Measurements from ENCODE around the gene CCDC152. TPM values are rescaled to one million over a fixed set of nuclear protein-coding genes. Genes with fewer than 3 reads are reported as not detected.

Gene CCDC152
- polyA plus RNA-seq, 1 experiment: 0.91 TPM

DNA sequence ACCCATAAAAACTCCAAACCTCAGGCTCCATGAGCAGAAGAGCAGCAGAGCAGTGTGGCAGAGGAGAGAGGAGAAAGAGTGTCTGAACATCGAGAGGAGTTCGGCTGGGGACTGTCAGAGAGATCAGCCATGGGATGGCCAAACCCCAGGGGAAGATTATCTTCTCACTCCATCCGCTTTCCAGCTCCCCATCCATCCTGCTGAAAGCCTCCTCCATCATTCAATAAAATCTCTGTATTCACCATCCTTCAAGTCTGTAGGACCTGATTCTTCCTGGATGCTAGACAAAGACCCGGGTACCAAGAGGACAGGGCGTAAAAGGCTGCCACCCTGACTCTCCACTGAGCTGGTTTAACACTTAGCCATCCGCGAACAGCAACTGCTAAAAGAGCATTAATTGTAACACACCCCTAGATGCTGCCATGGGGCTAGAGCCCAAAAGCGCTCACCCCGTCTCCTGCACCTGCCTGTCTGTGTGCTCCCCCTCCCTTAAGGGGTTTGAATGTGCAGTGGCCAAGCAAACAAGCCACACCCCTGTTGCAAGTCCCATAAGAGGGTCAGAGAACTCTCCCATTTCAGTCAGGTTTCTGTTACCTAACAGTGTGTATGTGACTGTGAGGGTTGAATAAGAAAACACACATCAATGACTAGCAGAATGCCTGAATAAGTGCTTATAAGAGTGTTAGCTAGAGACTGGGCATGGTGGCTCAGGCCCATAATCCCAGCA lies 69.0 kb downstream of the CCDC152 start:
- ChIA-PET POLR2A (no interaction called here), CTCF (interaction anchor here (1.6 kb wide), 1 partner anchor 15 kb away, joined by 4 read pairs; no protein-coding TSS in a partner anchor)
- no peaks in the 10 kb centered on the region for H3K36me3 ChIP-seq (ENCODE audit: control insufficient read depth, insufficient read depth, low read length)
- no peak for DNase-seq (ENCODE audit: low read depth)
- TF ChIP-seq, protein P1, sequence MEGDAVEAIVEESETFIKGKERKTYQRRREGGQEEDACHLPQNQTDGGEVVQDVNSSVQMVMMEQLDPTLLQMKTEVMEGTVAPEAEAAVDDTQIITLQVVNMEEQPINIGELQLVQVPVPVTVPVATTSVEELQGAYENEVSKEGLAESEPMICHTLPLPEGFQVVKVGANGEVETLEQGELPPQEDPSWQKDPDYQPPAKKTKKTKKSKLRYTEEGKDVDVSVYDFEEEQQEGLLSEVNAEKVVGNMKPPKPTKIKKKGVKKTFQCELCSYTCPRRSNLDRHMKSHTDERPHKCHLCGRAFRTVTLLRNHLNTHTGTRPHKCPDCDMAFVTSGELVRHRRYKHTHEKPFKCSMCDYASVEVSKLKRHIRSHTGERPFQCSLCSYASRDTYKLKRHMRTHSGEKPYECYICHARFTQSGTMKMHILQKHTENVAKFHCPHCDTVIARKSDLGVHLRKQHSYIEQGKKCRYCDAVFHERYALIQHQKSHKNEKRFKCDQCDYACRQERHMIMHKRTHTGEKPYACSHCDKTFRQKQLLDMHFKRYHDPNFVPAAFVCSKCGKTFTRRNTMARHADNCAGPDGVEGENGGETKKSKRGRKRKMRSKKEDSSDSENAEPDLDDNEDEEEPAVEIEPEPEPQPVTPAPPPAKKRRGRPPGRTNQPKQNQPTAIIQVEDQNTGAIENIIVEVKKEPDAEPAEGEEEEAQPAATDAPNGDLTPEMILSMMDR (IDR thresholded peaks at IDR 0.05; ENCODE audit: insufficient read depth, low read depth, low read length): no peak
- no peaks in the 10 kb centered on the region for H3K27me3 ChIP-seq (ENCODE audit: control insufficient read depth, insufficient read depth, low read length)
- H3K4me3 ChIP-seq (ENCODE audit: low read depth, low read length): no peak overlapping the region

- H3K27me3 ChIP-seq (ENCODE audit: control insufficient read depth, insufficient read depth, low read length): no peaks in the 10 kb centered on the region
- TF ChIP-seq, protein P1 (IDR thresholded peaks at IDR 0.05; ENCODE audit: insufficient read depth, low read depth, low read length): no peak
- POLR2A ChIA-PET: no interaction called here
- no peaks in the 10 kb centered on the region for H3K36me3 ChIP-seq (ENCODE audit: control insufficient read depth, insufficient read depth, low read length)
- H3K4me3 ChIP-seq (ENCODE audit: low read depth, low read length): no peak overlapping the region
- DNase-seq (ENCODE audit: low read depth): no peak
- CTCF ChIA-PET: interaction anchor here (1.0 to 1.6 kb wide), 2 partner anchors 16 to 62 kb away, joined by 3 to 4 read pairs; no protein-coding TSS in a partner anchor
These were observed 70.3 kb downstream of the CCDC152 start for GRCh38 chr5:42826757-42827515.

DNA sequence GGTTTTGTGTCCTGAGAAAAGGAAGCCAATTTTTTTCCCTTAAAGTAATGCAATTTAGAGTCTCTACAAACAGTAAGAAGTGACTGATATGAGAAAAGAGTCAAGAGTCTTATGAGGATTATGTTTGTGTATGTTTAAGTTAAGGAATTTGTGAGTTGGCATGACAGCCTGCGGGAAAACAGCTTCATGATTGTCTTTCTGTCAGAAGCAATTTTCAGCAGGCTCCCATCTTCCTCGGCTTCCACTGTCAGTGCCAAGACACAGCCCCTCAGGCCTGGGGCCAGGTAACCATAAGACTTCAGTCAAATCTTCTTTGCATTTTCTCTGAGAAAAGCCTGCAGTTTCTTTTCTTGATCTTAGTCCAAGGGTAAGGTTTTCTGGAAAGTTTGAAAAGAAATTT lies 72.1 kb downstream of the CCDC152 start:
- ChIA-PET CTCF (no interaction called here), POLR2A (no interaction called here)
- TF ChIP-seq, protein P1 (IDR thresholded peaks at IDR 0.05; ENCODE audit: insufficient read depth, low read depth, low read length): no peak
- Histone ChIP-seq H3K27me3 (ENCODE audit: control insufficient read depth, insufficient read depth, low read length) (no peaks in the 10 kb centered on the region), H3K4me3 (ENCODE audit: low read depth, low read length) (no peak overlapping the region), H3K36me3 (ENCODE audit: control insufficient read depth, insufficient read depth, low read length) (no peaks in the 10 kb centered on the region)
- DNase-seq (ENCODE audit: low read depth): no peak

- ChIA-PET POLR2A (no interaction called here), CTCF (interaction anchor here (1.3 kb wide), 1 partner anchor 26 kb away, joined by 4 read pairs; no protein-coding TSS in a partner anchor)
These were observed 74.3 kb downstream of the CCDC152 start for GRCh38 chr5:42830924-42831323.

DNA sequence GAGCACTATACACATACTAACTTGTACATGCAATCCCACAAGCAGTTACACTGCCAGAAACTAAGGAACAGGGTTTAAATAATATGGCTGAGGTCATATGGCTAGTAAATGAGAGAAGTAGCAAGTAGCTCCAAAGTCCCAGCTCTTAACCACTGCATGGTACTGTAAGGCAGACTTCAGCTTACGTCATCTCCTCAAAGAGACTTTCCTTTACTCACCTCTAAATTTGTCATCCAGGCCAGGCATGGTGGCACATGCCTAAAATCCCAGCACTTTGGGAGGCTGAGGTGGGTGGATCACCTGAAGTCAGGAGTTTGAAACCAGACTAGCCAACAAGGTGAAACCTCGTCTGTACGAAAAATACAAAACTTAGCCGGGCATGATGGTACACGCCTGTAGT lies 75.4 kb downstream of the CCDC152 start:
- H3K36me3 ChIP-seq (ENCODE audit: control insufficient read depth, insufficient read depth, low read length): no peaks in the 10 kb centered on the region
- DNase-seq (ENCODE audit: low read depth): no peak
- CTCF ChIA-PET: interaction anchor here (1.3 kb wide), 1 partner anchor 11 kb away, joined by 3 read pairs; no protein-coding TSS in a partner anchor
- TF ChIP-seq, protein P1 (IDR thresholded peaks at IDR 0.05; ENCODE audit: insufficient read depth, low read depth, low read length): no peak
- no peaks in the 10 kb centered on the region for H3K27me3 ChIP-seq (ENCODE audit: control insufficient read depth, insufficient read depth, low read length)
- POLR2A ChIA-PET: no interaction called here
- no peak overlapping the region for H3K4me3 ChIP-seq (ENCODE audit: low read depth, low read length)

More at GRCh38 chr5:42830924-42831323, 74.3 kb downstream of the CCDC152 start:
- TF ChIP-seq, protein P1 (IDR thresholded peaks at IDR 0.05; ENCODE audit: insufficient read depth, low read depth, low read length): no peak
- no peaks in the 10 kb centered on the region for H3K27me3 ChIP-seq (ENCODE audit: control insufficient read depth, insufficient read depth, low read length)
- no peak overlapping the region for H3K4me3 ChIP-seq (ENCODE audit: low read depth, low read length)
- no peak for DNase-seq (ENCODE audit: low read depth)
- H3K36me3 ChIP-seq (ENCODE audit: control insufficient read depth, insufficient read depth, low read length): no peaks in the 10 kb centered on the region

All from BJ (cell line).